ENCODE data around the gene SGSM1. TPM values are rescaled to one million over a fixed set of nuclear protein-coding genes. Genes with fewer than 3 reads are reported as not detected.

The SGSM1 gene
- total RNA-seq, 1 experiment from 2014 or later, result 5.1 TPM

GRCh38 chr22:24965822-24966626, 160.0 kb downstream of the SGSM1 start:
- CTCF ChIA-PET, result interaction anchor here (0.8 to 1.5 kb wide), 3 partner anchors 15 to 83 kb away, joined by 3 to 4 read pairs (median 3); no protein-coding TSS in a partner anchor
- ATAC-seq, result peak; percentile 56

GRCh38 chr22:24968066-24968561, 162.1 kb downstream of the SGSM1 start:
- peak overlapping the region; percentile 57 for H3K9ac ChIP-seq (ENCODE audit: low read length)
- ATAC-seq (peak; percentile 78), DNase-seq (ENCODE audit: low read depth, low spot score) (peak; percentile 52)
- ChIA-PET RAD21 (ENCODE audit: low non-redundant PET in 1 of 2, low total read pairs in 2 of 2, uncharacterized antibody in 2 of 2, unreplicated experiment in 2 of 2) (no interaction called here), CTCF (no interaction called here), POLR2A (interaction anchor here (1.1 to 1.2 kb wide), 2 partner anchors 9 to 10 kb away, joined by 3 read pairs; no protein-coding TSS in a partner anchor)
- no peak overlapping the region for H2AFZ ChIP-seq (ENCODE audit: low read depth, low read length, poor library complexity, severe bottlenecking)
- peaks cover 82% of the 10 kb centered on the region for H3K79me2 ChIP-seq (ENCODE audit: insufficient read depth, low read length)
- no peaks in the 10 kb centered on the region for H3K9me3 ChIP-seq (ENCODE audit: control insufficient read depth in 1 of 2, insufficient read depth in 1 of 2, low read depth in 1 of 2, low read length in 2 of 2)
- no peaks in the 10 kb centered on the region for H4K20me1 ChIP-seq (ENCODE audit: insufficient read depth)
- H3K27ac ChIP-seq (ENCODE audit: low read depth, low read length), result peak overlapping the region; percentile 77
- H3K36me3 ChIP-seq (ENCODE audit: control insufficient read depth in 1 of 2, insufficient read depth in 2 of 2, low read length in 2 of 2), result no peaks in the 10 kb centered on the region
- no TSS peak for BruUV-seq (replicated peaks)
- H3K27me3 ChIP-seq (ENCODE audit: insufficient read depth, low read length), result no peaks in the 10 kb centered on the region
- H3K9me2 ChIP-seq (ENCODE audit: insufficient read depth), result no peaks in the 10 kb centered on the region
- intact Hi-C loops (cut with micrococcal nuclease), result no loop called here
- H3K4me1 ChIP-seq (ENCODE audit: control insufficient read depth in 1 of 2, insufficient read depth in 2 of 2, low read length in 2 of 2), result peaks cover 69 to 93% of the 10 kb centered on the region in 2 experiments
- H3K4me2 ChIP-seq (ENCODE audit: low read length), result peak overlapping the region; percentile 83
- H3K4me3 ChIP-seq (replicated peaks in 1 of 2; ENCODE audit: low read depth in 1 of 2, low read length in 2 of 2), result peak overlapping the region in 1 of 2 experiments; percentile 26; a peak in 2 of 4 replicates
- TF ChIP-seq RAD21 (IDR thresholded peaks at IDR 0.05; ENCODE audit: low read depth) (0 out of 2 replicates have a peak, but pooled peaks have one; percentile 3), CBX3 (IDR thresholded peaks at IDR 0.05; ENCODE audit: low read depth) (peak; percentile 41; the same call in 1 of the 2 replicates), MAX (IDR thresholded peaks at IDR 0.05) (peak; percentile 38; the same call in 1 of the 2 replicates), FOSL1 (IDR thresholded peaks at IDR 0.05; ENCODE audit: low read depth) (peak; percentile 16; the same call in 1 of the 2 replicates), EZH2 (IDR thresholded peaks at IDR 0.05) (no peak), POLR2AphosphoS5 (IDR thresholded peaks at IDR 0.05; ENCODE audit: low read depth, low read length) (peak; percentile 42; the same call in 1 of the 2 replicates), YY1 (IDR thresholded peaks at IDR 0.05; ENCODE audit: extremely low read depth, insufficient replicate concordance, low read depth, low read length) (no peak), POLR2A (IDR thresholded peaks at IDR 0.05; ENCODE audit: borderline replicate concordance, extremely low read depth, insufficient read depth, insufficient read length) (no peak), ZFX (IDR thresholded peaks at IDR 0.05) (no peak), SIN3A (IDR thresholded peaks at IDR 0.05; ENCODE audit: low read depth) (peak; percentile 60; the same call in 1 of the 2 replicates)
- TF ChIP-seq, protein P1, sequence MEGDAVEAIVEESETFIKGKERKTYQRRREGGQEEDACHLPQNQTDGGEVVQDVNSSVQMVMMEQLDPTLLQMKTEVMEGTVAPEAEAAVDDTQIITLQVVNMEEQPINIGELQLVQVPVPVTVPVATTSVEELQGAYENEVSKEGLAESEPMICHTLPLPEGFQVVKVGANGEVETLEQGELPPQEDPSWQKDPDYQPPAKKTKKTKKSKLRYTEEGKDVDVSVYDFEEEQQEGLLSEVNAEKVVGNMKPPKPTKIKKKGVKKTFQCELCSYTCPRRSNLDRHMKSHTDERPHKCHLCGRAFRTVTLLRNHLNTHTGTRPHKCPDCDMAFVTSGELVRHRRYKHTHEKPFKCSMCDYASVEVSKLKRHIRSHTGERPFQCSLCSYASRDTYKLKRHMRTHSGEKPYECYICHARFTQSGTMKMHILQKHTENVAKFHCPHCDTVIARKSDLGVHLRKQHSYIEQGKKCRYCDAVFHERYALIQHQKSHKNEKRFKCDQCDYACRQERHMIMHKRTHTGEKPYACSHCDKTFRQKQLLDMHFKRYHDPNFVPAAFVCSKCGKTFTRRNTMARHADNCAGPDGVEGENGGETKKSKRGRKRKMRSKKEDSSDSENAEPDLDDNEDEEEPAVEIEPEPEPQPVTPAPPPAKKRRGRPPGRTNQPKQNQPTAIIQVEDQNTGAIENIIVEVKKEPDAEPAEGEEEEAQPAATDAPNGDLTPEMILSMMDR (IDR thresholded peaks at IDR 0.05 in 2 of 3, conservative IDR thresholded peaks at IDR 0.05 in 1 of 3; ENCODE audit: borderline replicate concordance in 1 of 3, insufficient read depth in 1 of 3, low read depth in 2 of 3, low read length in 2 of 3), result no peak
- TF ChIP-seq, protein P2, sequence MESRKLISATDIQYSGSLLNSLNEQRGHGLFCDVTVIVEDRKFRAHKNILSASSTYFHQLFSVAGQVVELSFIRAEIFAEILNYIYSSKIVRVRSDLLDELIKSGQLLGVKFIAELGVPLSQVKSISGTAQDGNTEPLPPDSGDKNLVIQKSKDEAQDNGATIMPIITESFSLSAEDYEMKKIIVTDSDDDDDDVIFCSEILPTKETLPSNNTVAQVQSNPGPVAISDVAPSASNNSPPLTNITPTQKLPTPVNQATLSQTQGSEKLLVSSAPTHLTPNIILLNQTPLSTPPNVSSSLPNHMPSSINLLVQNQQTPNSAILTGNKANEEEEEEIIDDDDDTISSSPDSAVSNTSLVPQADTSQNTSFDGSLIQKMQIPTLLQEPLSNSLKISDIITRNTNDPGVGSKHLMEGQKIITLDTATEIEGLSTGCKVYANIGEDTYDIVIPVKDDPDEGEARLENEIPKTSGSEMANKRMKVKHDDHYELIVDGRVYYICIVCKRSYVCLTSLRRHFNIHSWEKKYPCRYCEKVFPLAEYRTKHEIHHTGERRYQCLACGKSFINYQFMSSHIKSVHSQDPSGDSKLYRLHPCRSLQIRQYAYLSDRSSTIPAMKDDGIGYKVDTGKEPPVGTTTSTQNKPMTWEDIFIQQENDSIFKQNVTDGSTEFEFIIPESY (IDR thresholded peaks at IDR 0.05; ENCODE audit: extremely low read depth, insufficient replicate concordance, low read length), result no peak
- TF ChIP-seq, protein P3, sequence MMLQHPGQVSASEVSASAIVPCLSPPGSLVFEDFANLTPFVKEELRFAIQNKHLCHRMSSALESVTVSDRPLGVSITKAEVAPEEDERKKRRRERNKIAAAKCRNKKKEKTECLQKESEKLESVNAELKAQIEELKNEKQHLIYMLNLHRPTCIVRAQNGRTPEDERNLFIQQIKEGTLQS (IDR thresholded peaks at IDR 0.05), result no peak

More at GRCh38 chr22:24965822-24966626, 160.0 kb downstream of the SGSM1 start:
- peaks cover 86% of the 10 kb centered on the region for H3K79me2 ChIP-seq (ENCODE audit: insufficient read depth, low read length)
- no peak overlapping the region for H2AFZ ChIP-seq (ENCODE audit: low read depth, low read length, poor library complexity, severe bottlenecking)
- peak overlapping the region in 1 of 2 experiments; percentile 22; a peak in 2 of 4 replicates for H3K4me3 ChIP-seq (replicated peaks in 1 of 2; ENCODE audit: low read depth in 1 of 2, low read length in 2 of 2)
- H3K27ac ChIP-seq (ENCODE audit: low read depth, low read length), result peak overlapping the region; percentile 77
- H3K36me3 ChIP-seq (ENCODE audit: control insufficient read depth in 1 of 2, insufficient read depth in 2 of 2, low read length in 2 of 2), result peaks cover 0 to 5% of the 10 kb centered on the region in 2 experiments; a peak in 1 of 4 replicates
- peak overlapping the region; percentile 37 for H3K9ac ChIP-seq (ENCODE audit: low read length)
- peaks cover 64 to 84% of the 10 kb centered on the region in 2 experiments for H3K4me1 ChIP-seq (ENCODE audit: control insufficient read depth in 1 of 2, insufficient read depth in 2 of 2, low read length in 2 of 2)
- no peak for TF ChIP-seq SIN3A (IDR thresholded peaks at IDR 0.05; ENCODE audit: low read depth)
- TF ChIP-seq SP1 (IDR thresholded peaks at IDR 0.05; ENCODE audit: low read depth), result peak; percentile 27; the same call in 1 of the 2 replicates
- no peaks in the 10 kb centered on the region for H4K20me1 ChIP-seq (ENCODE audit: insufficient read depth)
- no peak for DNase-seq (ENCODE audit: low read depth, low spot score)
- intact Hi-C loops (cut with micrococcal nuclease), result no loop called here
- BruUV-seq (replicated peaks), result no TSS peak
- POLR2A ChIA-PET, result no interaction called here
- RAD21 ChIA-PET (ENCODE audit: low non-redundant PET in 1 of 2, low total read pairs in 2 of 2, uncharacterized antibody in 2 of 2, unreplicated experiment in 2 of 2), result no interaction called here
- H3K27me3 ChIP-seq (ENCODE audit: insufficient read depth, low read length), result no peaks in the 10 kb centered on the region
- no peaks in the 10 kb centered on the region for H3K9me3 ChIP-seq (ENCODE audit: control insufficient read depth in 1 of 2, insufficient read depth in 1 of 2, low read depth in 1 of 2, low read length in 2 of 2)
- peak overlapping the region; percentile 83 for H3K4me2 ChIP-seq (ENCODE audit: low read length)
- no peaks in the 10 kb centered on the region for H3K9me2 ChIP-seq (ENCODE audit: insufficient read depth)
